HG03066 (cell line): ENCODE data around the gene BPIFB6.

Experiments
- ATAC-seq: cut with Tn5 transposase; IDR thresholded peaks from one replicate; pipeline ENCODE4 v1.9.1; 2021; ENCODE audit warnings: low read depth; ENCODE audit not compliant: unreplicated experiment

BPIFB6 gene

GRCh38 chr20:33059741-33060390 is 28.4 kb downstream of the BPIFB6 start:
- no peak for ATAC-seq

- no peak for ATAC-seq
These were observed 30.2 kb downstream of the BPIFB6 start for GRCh38 chr20:33061658-33062028.

GRCh38 chr20:33062105-33062824 is 30.8 kb downstream of the BPIFB6 start:
- ATAC-seq = no peak

- no peak for ATAC-seq
These were observed 31.3 kb downstream of the BPIFB6 start for GRCh38 chr20:33062825-33063149.

- ATAC-seq = no peak
These were observed 31.8 kb downstream of the BPIFB6 start for GRCh38 chr20:33063271-33063670.

GRCh38 chr20:33064572-33065287 is 33.3 kb downstream of the BPIFB6 start:
- ATAC-seq = no peak

- no peak for ATAC-seq
These were observed 34.3 kb downstream of the BPIFB6 start for GRCh38 chr20:33065785-33066184.

- ATAC-seq = no peak
These were observed 36.4 kb downstream of the BPIFB6 start for GRCh38 chr20:33067806-33068205.

- ATAC-seq = no peak
These were observed 36.9 kb downstream of the BPIFB6 start for GRCh38 chr20:33068251-33068939.

GRCh38 chr20:33069673-33070072 is 38.2 kb downstream of the BPIFB6 start:
- ATAC-seq = no peak

- ATAC-seq = no peak
These were observed 38.9 kb downstream of the BPIFB6 start for GRCh38 chr20:33070111-33071053.

- ATAC-seq = no peak
These were observed 39.8 kb downstream of the BPIFB6 start for GRCh38 chr20:33071198-33071597.

GRCh38 chr20:33072362-33072761 is 40.9 kb downstream of the BPIFB6 start:
- no peak for ATAC-seq

- no peak for ATAC-seq
These were observed 41.4 kb downstream of the BPIFB6 start for GRCh38 chr20:33072813-33073212.

GRCh38 chr20:33074675-33075074 is 43.2 kb downstream of the BPIFB6 start:
- no peak for ATAC-seq

- ATAC-seq = no peak
These were observed 43.8 kb downstream of the BPIFB6 start for GRCh38 chr20:33075281-33075680.

GRCh38 chr20:33076662-33077372 is 45.4 kb downstream of the BPIFB6 start:
- ATAC-seq = no peak

- ATAC-seq = no peak
These were observed 47.8 kb downstream of the BPIFB6 start, which contains the start of gene BPIFB4 for GRCh38 chr20:33079259-33079658. BPIFB4 (plus strand) TSS chr20:33079643; CDS start chr20:33081527, 1,884 bp downstream.

- ATAC-seq = no peak
These were observed 50.1 kb downstream of the BPIFB6 start for GRCh38 chr20:33081411-33082154.
